ENCODE results near the gene USP3.

DNA sequence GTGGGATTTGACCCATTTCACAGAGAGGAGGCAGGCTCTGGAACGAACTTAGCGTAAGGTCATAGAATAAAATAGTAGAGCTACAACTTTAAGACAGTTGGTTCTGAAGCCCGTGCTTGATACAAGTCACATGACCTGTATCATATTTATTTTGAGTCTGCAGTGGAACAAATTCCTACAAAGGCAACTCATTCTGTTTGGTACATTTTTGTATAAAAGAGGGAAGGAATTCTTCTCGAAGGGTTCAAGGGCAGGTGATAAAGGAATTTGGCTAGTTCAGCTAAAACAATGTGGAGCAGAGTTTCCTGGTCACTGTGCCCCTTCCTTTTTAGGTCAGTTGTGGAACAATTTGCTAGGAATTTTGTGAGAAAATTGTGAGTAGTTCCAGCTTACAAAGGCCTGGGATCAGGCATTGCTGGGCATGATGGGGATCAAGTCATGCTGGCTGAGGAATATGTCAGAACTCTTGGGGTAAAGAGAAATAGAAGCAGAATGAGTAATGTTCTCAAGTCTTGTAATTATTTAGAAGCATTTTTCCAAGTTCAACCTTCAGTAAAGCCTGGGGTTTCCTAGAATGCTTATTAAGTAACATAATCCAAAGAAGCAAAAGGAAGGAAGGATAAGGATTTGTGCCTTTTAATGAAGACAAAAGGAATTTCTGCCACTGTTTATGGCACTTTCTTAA, 19.1 kb downstream of the USP3 start:
- TF ChIP-seq, protein P1, sequence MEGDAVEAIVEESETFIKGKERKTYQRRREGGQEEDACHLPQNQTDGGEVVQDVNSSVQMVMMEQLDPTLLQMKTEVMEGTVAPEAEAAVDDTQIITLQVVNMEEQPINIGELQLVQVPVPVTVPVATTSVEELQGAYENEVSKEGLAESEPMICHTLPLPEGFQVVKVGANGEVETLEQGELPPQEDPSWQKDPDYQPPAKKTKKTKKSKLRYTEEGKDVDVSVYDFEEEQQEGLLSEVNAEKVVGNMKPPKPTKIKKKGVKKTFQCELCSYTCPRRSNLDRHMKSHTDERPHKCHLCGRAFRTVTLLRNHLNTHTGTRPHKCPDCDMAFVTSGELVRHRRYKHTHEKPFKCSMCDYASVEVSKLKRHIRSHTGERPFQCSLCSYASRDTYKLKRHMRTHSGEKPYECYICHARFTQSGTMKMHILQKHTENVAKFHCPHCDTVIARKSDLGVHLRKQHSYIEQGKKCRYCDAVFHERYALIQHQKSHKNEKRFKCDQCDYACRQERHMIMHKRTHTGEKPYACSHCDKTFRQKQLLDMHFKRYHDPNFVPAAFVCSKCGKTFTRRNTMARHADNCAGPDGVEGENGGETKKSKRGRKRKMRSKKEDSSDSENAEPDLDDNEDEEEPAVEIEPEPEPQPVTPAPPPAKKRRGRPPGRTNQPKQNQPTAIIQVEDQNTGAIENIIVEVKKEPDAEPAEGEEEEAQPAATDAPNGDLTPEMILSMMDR (IDR thresholded peaks at IDR 0.05), result no peak
- TF ChIP-seq EZH2 (IDR thresholded peaks at IDR 0.05), result no peak
